Osteoblast (primary cell): ENCODE measurements around the gene EXOC4. TPM values are rescaled to one million over a fixed set of nuclear protein-coding genes. Genes with fewer than 3 reads are reported as not detected.

Source experiments
- DNase-seq: peaks from one replicate; pipeline ENCODE4 v3.0.0; 2011; ENCODE audit warnings: low spot score, mixed read lengths; ENCODE audit not compliant: insufficient read length; ENCODE audit errors: missing footprints
- H2AFZ ChIP-seq: 2 replicates; pipeline ENCODE4 v1.6.0; 2011; ENCODE audit warnings: mild to moderate bottlenecking, low read length
- H3K27ac ChIP-seq: 2 replicates; pipeline ENCODE4 v1.5.1; 2011; ENCODE audit warnings: mild to moderate bottlenecking, low read depth, low read length, moderate library complexity
- H3K27me3 ChIP-seq: 2 replicates; pipeline ENCODE4 v1.6.0; 2012; ENCODE audit warnings: mild to moderate bottlenecking, control low read depth, inconsistent platforms, low read length, moderate library complexity; ENCODE audit not compliant: insufficient read depth
- H3K36me3 ChIP-seq: 2 replicates; pipeline ENCODE4 v1.5.1; 2011; ENCODE audit warnings: mild to moderate bottlenecking, low read length, control low read depth, moderate library complexity; ENCODE audit not compliant: insufficient read depth
- H3K4me1 ChIP-seq: 2 replicates; pipeline ENCODE4 v1.5.1; 2011; ENCODE audit warnings: mild to moderate bottlenecking, low read length, control low read depth, moderate library complexity; ENCODE audit not compliant: insufficient read depth
- H3K4me2 ChIP-seq: 2 replicates; pipeline ENCODE4 v1.6.0; 2011; ENCODE audit warnings: mild to moderate bottlenecking, low read length; ENCODE audit not compliant: insufficient read depth
- H3K4me3 ChIP-seq: fragments of 200-600 bp; sonication (generic); 3 replicates; pipeline ENCODE4 v1.5.1; 2012; ENCODE audit warnings: mild to moderate bottlenecking, low read length, inconsistent platforms; ENCODE audit not compliant: insufficient read depth
- H3K79me2 ChIP-seq: 2 replicates; pipeline ENCODE4 v1.6.0; 2012; ENCODE audit warnings: mild to moderate bottlenecking, low read length, control low read depth, inconsistent platforms; ENCODE audit not compliant: insufficient read depth
- H3K9me3 ChIP-seq: 2 replicates; pipeline ENCODE4 v1.5.1; 2011; ENCODE audit warnings: low read depth, low read length, control low read depth
- H4K20me1 ChIP-seq: 2 replicates; pipeline ENCODE4 v1.6.0; 2012; ENCODE audit warnings: mild to moderate bottlenecking, low read length, control low read depth; ENCODE audit not compliant: insufficient read depth
- CTCF ChIP-seq: IDR thresholded peaks from 2 replicates; pipeline ENCODE4 v1.5.1; 2011; ENCODE audit warnings: mild to moderate bottlenecking, low read depth, low read length, moderate library complexity; ENCODE audit errors: extremely low read depth
- total RNA-seq: library from RNA; depleted of rRNA; stranded (reverse); fragments of >200 nt; gene quantifications from 2 replicates; pipeline ENCODE4 v1.2.3, GENCODE V29; 2012

EXOC4 gene
- total RNA-seq, 1 donor, result 134 TPM

GRCh38 chr7:133821171-133821570, 568.3 kb downstream of the EXOC4 start:
- no peak for TF ChIP-seq CTCF
- H3K4me2 ChIP-seq, result no peak overlapping the region
- no peak for DNase-seq
- no peaks in the 10 kb centered on the region for H4K20me1 ChIP-seq
- H3K79me2 ChIP-seq, result no peaks in the 10 kb centered on the region
- no peaks in the 10 kb centered on the region for H3K4me1 ChIP-seq
- H3K36me3 ChIP-seq, result no peaks in the 10 kb centered on the region
- no peaks in the 10 kb centered on the region for H3K27me3 ChIP-seq
- no peaks in the 10 kb centered on the region for H3K9me3 ChIP-seq
- H3K27ac ChIP-seq, result no peak overlapping the region
- no peak overlapping the region for H3K4me3 ChIP-seq
- H2AFZ ChIP-seq, result no peak overlapping the region

- TF ChIP-seq CTCF, result no peak
- no peaks in the 10 kb centered on the region for H3K36me3 ChIP-seq
- peak; percentile 9 for DNase-seq
- H3K4me1 ChIP-seq, result no peaks in the 10 kb centered on the region
- H3K27ac ChIP-seq, result no peak overlapping the region
- no peak overlapping the region for H3K4me3 ChIP-seq
- H3K9me3 ChIP-seq, result no peaks in the 10 kb centered on the region
- no peaks in the 10 kb centered on the region for H4K20me1 ChIP-seq
- H3K27me3 ChIP-seq, result no peaks in the 10 kb centered on the region
- H3K4me2 ChIP-seq, result no peak overlapping the region
- H3K79me2 ChIP-seq, result no peaks in the 10 kb centered on the region
- no peak overlapping the region for H2AFZ ChIP-seq
These were observed 569.2 kb downstream of the EXOC4 start for GRCh38 chr7:133822001-133822641.

GRCh38 chr7:133822868-133823552, 570.1 kb downstream of the EXOC4 start:
- DNase-seq, result no peak
- Histone ChIP-seq H3K4me1 (no peaks in the 10 kb centered on the region), H3K36me3 (no peaks in the 10 kb centered on the region), H3K79me2 (no peaks in the 10 kb centered on the region), H3K9me3 (no peaks in the 10 kb centered on the region), H3K4me3 (no peak overlapping the region), H2AFZ (no peak overlapping the region), H3K27me3 (no peaks in the 10 kb centered on the region), H3K27ac (no peak overlapping the region), H3K4me2 (no peak overlapping the region), H4K20me1 (no peaks in the 10 kb centered on the region)
- no peak for TF ChIP-seq CTCF

DNA sequence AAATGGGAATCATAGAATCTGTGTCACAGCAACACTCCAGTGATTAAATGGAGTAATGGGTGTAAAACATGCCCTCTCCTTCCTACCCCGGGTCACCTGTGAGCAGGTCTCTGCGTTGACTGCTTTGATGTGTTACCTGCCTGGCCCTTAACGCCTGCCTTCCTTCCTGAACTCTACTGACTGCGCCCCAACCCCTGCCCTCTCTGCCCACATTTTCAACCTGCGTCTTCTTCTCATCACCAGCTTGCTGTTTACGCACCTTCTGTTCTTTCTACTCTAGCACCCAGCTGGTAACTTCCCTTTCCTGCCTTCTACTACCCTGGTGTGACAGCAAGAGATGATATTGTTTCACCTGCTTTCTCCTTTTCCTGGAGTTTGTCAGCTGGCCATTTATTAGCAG, 571.3 kb downstream of the EXOC4 start:
- Histone ChIP-seq H2AFZ (no peak overlapping the region), H3K9me3 (no peaks in the 10 kb centered on the region), H3K36me3 (no peaks in the 10 kb centered on the region), H4K20me1 (no peaks in the 10 kb centered on the region), H3K4me3 (no peak overlapping the region), H3K79me2 (no peaks in the 10 kb centered on the region), H3K4me2 (no peak overlapping the region), H3K27ac (no peak overlapping the region), H3K4me1 (no peaks in the 10 kb centered on the region), H3K27me3 (no peaks in the 10 kb centered on the region)
- no peak for TF ChIP-seq CTCF
- no peak for DNase-seq
